HEK293T (cell line): Measurements from ENCODE around the gene TMEM19.

Source experiments
- CTCF ChIA-PET: fragments of 350-600 bp; formaldehyde crosslinking; extraction: SDS; loops from one replicate; lab custom pipeline; 2021; ENCODE audit warnings: antibody characterized with exemption, inconsistent platforms; lab: Yijun Ruan, JAX
- POLR2A ChIA-PET: fragments of 350-600 bp; formaldehyde crosslinking; extraction: SDS; loops from one replicate; lab custom pipeline; 2020; ENCODE audit warnings: antibody characterized with exemption, inconsistent platforms; lab: Yijun Ruan, JAX
- DNase-seq: peaks from one replicate; pipeline ENCODE4 v3.0.0; 2012; ENCODE audit warnings: mixed read lengths; ENCODE audit errors: extremely low spot score
- ARNT ChIP-seq: fragments of 450-650 bp; IDR thresholded peaks from 2 replicates; pipeline ENCODE4 v1.6.1; 2017; ENCODE audit warnings: mild to moderate bottlenecking
- BHLHE40 ChIP-seq: fragments of 450-650 bp; IDR thresholded peaks from 2 replicates; pipeline ENCODE4 v1.6.1; 2016; ENCODE audit warnings: mild to moderate bottlenecking, moderate library complexity, borderline replicate concordance
- CTBP1 ChIP-seq: fragments of 450-650 bp; IDR thresholded peaks from 2 replicates; pipeline ENCODE4 v1.6.1; 2016; ENCODE audit warnings: borderline replicate concordance
- ELF4 ChIP-seq: fragments of 450-650 bp; IDR thresholded peaks from 2 replicates; pipeline ENCODE4 v1.6.1; 2017; ENCODE audit warnings: antibody characterized with exemption
- FOXA1 ChIP-seq: fragments of 450-650 bp; IDR thresholded peaks from 2 replicates; pipeline ENCODE4 v1.6.1; 2016; ENCODE audit warnings: mild to moderate bottlenecking
- FOXM1 ChIP-seq: fragments of 450-650 bp; IDR thresholded peaks from 2 replicates; pipeline ENCODE4 v1.6.1; 2017; ENCODE audit warnings: mild to moderate bottlenecking, borderline replicate concordance
- HDGF ChIP-seq: fragments of 450-650 bp; IDR thresholded peaks from 2 replicates; pipeline ENCODE4 v1.6.1; 2017; ENCODE audit warnings: antibody characterized with exemption, borderline replicate concordance
- L3MBTL2 ChIP-seq: fragments of 450-650 bp; conservative IDR thresholded peaks from 2 replicates; pipeline ENCODE4 v1.6.1; 2016; ENCODE audit warnings: mild to moderate bottlenecking
- PKNOX1 ChIP-seq: fragments of 450-650 bp; IDR thresholded peaks from 2 replicates; pipeline ENCODE4 v1.6.1; 2016
- SP1 ChIP-seq: fragments of 450-650 bp; IDR thresholded peaks from 2 replicates; pipeline ENCODE4 v1.6.1; 2017
- SUZ12 ChIP-seq: fragments of 450-650 bp; IDR thresholded peaks from 2 replicates; pipeline ENCODE4 v1.6.1; 2016; ENCODE audit warnings: mild to moderate bottlenecking
- ZNF384 ChIP-seq: fragments of 450-650 bp; IDR thresholded peaks from 2 replicates; pipeline ENCODE4 v1.6.1; 2016

Gene TMEM19

GRCh38 chr12:71746974-71747611 lies 61.2 kb downstream of the TMEM19 start:
- no peak for TF ChIP-seq ZNF384
- TF ChIP-seq PKNOX1 = 0 out of 2 replicates have a peak, but pooled peaks have one; percentile 17
- ChIA-PET CTCF (interaction anchor here (0.6 to 1.9 kb wide), 13 partner anchors 9 to 332 kb away, joined by 3 to 13 read pairs (median 4); partner anchors contain the start of gene TMEM19), POLR2A (interaction anchor here (0.5 to 1.4 kb wide), 2 partner anchors 61 to 84 kb away, joined by 3 to 8 read pairs; partner anchors contain the start of gene TMEM19)
- peak; percentile 51 for DNase-seq

- ChIA-PET POLR2A (interaction anchor here (1.4 kb wide), 1 partner anchor 62 kb away, joined by 8 read pairs; the partner anchor contains the start of gene TMEM19), CTCF (interaction anchor here (0.5 to 1.9 kb wide), 4 partner anchors 62 to 317 kb away, joined by 3 to 13 read pairs (median 5); partner anchors contain the start of gene TMEM19)
- TF ChIP-seq BHLHE40 = no peak
- no peak for TF ChIP-seq SUZ12
- TF ChIP-seq PKNOX1 = no peak
- no peak for TF ChIP-seq ARNT
- no peak for TF ChIP-seq HDGF
- TF ChIP-seq ZNF384 = no peak
- no peak for DNase-seq
Observed at GRCh38 chr12:71748081-71748850, 62.4 kb downstream of the TMEM19 start.

- DNase-seq = no peak
- POLR2A ChIA-PET = no interaction called here
- CTCF ChIA-PET = interaction anchor here (0.6 kb wide), 1 partner anchor 111 kb away, joined by 3 read pairs; no protein-coding TSS in a partner anchor
- TF ChIP-seq HDGF (no peak), SP1 (no peak), ZNF384 (no peak), CTBP1 (no peak), ARNT (no peak), FOXM1 (no peak), BHLHE40 (no peak), PKNOX1 (no peak), SUZ12 (no peak), L3MBTL2 (no peak)
Observed at GRCh38 chr12:71749666-71750065, 63.8 kb downstream of the TMEM19 start.

DNA sequence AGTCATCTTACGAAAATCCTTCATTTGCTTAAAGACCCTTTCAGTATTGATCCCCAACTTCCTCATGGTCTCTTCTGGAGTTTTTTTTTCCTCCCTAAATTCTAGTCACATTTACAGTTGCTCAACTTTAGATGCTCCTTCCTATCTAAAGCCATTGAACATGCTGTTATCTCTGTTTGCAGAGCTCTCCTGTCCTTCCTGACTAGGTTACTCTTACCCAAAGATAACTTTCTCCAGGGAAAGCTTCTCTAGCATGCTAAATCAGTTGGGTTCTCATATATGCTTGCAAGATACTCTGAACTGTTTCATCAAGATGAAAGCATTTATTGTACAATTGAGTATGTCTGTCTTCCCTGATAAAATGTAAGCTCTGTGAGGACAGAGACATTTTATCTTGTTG lies 67.0 kb downstream of the TMEM19 start:
- TF ChIP-seq ARNT (no peak), FOXM1 (no peak), FOXA1 (no peak), ELF4 (no peak)
- no peak for DNase-seq
- ChIA-PET CTCF (no interaction called here), POLR2A (interaction anchor here (2.3 kb wide), 1 partner anchor 89 kb away, joined by 12 read pairs; the partner anchor contains the start of genes THAP2 and ZFC3H1)
